HG03103 (cell line): ENCODE data around the gene PFKL.
A peak's percentile ranks its signal among the peaks of the same experiment; 100 is the strongest.
"Not testable (repeated sequence)": the region's sequence is repeated elsewhere in the genome, so short reads cannot be mapped to it uniquely, and the experiment has no call there.

Source experiments
- ATAC-seq: cut with Tn5 transposase; IDR thresholded peaks from one replicate; pipeline ENCODE4 v1.9.1; 2021; ENCODE audit warnings: low read depth; ENCODE audit not compliant: unreplicated experiment

PFKL gene

DNA sequence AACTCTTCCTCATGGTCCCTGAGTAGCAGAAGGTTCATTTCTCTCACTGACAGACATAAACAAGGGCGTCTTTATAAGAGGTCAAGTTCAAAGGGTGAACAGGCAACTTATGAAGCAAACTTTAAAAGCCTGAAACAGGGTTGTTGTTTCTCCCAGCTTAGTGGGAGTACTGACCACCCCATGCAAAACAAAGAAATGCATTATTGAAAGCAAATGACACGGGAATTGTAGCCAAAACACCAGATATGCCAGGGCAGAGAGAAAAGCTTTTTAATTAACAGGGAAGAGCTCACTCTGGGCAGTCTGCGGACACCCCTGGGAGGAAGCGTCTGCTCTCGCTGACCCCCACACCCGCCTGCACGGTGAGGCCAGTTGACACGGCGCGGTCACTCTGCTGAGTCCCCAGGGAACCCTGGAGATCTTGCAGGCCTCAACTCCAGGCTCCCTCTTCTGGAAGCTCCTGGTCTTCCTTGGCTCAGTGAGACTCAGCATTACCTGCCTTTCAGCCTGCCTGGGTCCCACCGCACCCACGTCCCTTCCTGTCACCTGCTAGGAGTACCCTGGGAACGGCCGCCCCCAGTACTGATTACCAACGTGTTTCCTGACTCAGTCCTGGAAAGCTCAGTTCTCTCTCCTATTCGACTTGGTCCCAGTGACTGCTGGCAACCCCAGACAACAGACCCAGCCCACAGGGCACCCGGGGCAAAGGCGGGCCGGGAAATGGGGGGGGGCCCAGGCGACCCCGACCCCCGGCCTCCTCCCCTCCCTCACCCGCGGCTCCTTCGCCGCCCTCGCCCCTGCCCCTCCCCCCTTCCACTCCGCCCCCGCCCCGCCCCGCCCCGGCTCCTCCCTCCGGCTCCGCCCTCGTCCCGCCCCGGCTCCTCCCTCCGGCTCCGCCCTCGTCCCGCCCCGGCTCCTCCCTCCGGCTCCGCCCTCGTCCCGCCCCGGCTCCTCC lies 38.4 kb downstream of the PFKL start:
- ATAC-seq: no peak

DNA sequence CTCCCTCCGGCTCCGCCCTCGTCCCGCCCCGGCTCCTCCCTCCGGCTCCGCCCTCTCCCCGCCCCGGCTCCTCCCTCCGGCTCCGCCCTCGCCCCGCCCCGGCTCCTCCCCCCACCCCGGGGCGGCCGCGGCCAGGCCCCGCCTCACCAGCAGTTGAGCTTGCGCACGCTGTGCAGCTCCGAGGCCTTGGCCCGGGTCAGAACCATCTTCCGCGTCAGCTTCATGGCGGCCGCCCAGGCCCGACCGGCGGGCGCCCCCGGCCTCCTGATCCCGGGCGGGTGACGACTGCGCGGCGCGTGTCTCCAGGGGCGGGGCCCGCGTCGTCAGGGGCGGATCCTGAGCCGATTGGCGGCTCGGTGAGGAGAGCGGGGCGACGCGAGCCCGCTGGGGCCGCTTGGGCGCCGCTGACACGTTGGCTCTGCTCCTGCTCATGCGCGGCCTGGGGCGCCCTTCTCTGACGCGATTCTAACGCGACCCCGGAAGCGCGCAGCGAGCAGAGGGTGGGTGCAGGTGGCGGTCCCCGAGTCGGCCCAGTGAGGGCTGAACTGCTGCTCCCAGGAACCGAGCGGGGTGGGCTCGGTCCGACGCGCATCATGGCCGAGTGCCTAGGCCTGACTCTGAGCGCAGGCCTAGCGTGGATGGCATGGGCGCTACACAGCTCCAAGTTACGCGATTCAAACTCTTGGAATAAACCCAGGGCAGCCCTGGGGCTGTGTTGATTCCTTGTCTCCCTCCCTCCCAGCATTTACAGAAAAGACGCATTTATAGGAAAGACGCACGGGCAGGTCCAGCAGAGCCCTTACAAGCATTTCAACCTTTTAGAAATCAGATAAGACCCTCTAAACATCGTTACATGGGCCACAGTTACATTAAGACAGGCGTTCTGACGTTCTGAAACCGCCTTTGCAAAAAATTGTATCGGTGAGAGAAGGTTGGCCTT lies 39.4 kb downstream of the PFKL start, which contains the start of gene CFAP410:
Gene CFAP410, minus strand, starts transcription at position 420 of the 940 bp plus-strand sequence. Its CDS starts 196 bp downstream, at position 224.
- peak; percentile 75 for ATAC-seq

DNA sequence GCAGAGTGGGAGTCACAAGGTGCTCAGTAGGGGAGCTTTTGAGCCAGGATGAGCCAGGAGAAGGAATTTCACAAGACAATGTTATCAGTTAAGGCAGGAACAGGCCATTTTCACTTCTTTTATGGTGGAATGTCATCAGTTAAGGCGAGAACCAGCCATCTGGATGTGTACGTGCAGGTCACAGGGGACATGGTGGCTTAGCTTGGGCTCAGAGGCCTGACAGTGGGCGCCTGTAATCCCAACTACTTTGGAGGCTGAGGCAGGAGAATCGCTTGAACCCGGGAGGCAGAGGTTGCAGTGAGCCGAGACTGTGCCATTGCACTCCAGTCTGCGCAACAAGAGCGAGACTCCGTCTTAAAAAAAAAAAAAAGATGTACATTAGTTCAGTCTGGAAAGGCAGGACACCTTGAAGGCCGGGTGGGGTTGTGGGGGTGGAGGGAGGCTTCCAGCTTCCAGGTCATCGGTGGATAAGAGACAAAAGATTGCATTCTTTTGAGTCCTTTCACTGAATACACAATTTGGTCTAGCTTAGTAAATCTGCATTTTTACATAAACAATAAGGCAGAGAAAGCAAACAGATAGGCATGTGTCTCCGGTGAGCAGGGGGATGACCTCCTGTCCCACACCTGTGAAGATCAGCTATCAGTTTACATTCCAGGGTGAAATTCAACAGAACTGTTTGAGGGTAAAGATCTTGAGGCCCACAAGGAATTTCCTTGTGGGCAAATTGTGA lies 42.0 kb downstream of the PFKL start:
- ATAC-seq: not testable (repeated sequence)

DNA sequence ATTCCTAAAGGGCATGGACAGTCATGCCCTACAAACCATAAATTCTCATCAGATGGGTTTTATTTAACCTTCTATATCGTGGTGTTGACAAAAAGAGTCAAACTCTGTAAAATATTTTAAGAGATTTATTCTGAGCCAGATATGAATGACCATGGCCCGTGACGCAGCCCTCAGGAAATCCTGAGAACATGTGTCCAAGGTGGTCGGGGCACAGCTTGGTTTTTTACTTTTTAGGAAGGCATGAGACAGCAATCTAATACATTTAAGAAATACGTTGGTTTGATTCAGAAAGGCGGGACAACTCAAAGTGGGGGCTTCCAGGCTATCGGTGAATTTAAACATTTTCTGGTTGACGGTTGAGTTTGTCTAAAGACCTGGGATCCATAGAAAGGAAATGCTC lies 43.1 kb downstream of the PFKL start:
- ATAC-seq: not testable (repeated sequence)

DNA sequence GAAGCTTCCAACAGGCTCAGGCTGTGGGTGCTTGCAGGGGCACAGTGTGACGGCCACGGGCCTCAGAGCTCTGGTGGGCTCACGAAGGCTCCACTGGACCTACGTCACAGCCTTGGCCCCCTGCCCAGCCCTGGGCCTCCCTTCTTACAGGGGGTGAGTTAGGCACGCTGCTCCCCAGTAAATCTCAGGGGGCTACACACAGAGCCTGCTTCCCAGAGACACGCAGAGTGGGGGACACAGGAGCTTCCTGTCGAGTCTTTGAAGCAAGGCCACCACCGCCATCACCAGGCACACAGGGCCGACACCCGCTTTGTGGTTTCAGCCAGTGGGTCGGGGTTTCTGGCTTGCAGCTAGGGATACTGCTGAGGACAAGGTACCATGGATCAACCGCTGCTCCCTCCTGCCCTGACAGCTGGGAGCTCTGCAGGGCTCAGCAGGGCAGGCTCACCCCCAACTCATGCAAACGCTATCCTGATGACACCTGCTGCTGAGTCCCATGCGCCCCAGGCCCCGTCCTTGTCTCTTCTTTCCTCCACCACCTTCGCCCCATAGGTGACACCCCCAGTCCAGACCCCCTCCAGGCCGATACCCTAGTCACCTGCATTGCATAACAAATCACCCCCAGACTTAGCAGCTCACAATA lies 44.8 kb downstream of the PFKL start:
- ATAC-seq: no peak

DNA sequence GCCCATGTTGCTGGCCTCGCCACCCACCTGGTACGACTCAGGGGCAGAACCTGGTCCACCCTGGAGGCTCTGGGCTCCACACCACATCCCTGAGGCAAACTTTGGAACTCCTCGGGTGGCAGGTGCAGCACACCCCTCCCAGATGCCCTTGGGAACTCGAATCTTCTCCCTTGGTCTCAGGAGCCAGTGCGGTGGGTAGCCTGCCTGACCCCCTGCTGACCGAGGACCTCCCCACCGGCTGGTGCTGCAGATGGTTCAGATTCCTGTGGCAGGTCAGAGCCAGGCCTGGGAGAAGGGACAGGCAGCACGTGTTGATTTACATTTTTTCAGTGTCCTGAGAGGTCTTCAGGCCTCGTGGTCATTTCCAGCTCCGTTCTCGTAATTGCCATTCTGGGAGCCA lies 45.6 kb downstream of the PFKL start:
- no peak for ATAC-seq

DNA sequence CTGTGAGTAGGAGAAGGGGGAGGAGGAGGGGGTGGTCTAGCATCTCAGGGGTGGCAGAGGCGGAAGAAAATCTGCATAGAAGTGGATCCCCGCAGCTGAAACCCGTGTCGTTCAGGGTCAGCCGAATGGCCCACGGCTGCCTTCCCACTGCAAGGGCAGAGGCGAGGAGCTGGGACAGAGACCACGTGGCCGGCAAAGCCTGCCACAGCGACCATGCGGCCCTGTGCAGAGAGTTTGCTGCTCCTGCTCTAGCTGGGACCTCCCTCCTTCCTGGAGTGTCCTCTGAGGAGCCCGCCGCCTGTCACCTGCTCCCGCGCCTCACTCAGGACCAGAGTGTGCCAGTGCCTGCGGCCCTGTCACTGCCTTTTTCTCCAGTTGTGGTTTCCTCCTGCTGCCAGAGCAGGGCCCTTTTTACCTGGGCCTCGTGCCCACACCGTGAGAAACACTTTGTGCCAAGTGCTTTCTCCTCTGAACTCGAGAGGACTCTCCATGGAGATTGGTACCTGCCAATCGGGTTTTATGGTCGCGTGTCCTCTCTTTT lies 48.1 kb downstream of the PFKL start:
- ATAC-seq: no peak

DNA sequence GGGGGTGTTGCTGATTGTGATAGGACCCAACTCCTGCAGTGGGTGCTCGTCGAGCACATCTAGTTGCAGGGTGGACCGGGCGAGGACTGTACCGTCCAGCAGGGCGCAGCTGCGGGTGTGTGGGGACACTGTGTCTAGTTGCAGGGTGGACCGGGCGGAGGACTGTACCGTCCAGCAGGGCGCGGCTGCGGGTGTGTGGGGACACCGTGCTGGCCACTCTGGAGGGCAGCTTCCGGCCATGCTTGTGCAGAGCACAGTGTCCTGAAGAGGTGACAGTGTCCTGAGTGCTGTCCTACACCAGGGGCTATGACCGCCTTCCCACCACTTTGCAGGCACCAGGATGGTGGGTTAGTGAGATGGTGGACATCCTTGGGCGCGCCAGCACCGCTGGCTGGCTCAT lies 49.0 kb downstream of the PFKL start:
- ATAC-seq: no peak

DNA sequence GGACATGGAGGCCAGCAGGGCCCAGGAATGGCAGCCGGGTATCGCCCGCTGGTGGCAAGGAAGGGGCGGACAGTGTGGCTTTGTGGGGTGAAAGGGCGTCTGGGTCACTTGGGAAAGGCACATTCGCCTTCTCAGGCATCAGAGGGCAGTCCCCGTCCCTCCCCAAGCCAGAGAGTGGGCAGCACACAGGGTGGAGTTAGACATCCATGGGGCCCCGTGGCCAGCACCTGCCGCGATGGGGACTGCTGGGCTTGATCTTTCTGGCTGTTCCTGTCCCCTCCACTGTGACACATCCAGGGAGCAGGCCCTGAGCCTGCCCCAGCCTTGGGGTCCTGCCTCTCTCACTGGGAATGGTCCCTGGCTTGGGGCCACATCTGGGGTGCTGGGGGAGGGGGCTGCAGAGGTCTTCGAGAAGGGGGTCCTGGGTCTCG lies 49.6 kb downstream of the PFKL start:
- ATAC-seq: no peak

DNA sequence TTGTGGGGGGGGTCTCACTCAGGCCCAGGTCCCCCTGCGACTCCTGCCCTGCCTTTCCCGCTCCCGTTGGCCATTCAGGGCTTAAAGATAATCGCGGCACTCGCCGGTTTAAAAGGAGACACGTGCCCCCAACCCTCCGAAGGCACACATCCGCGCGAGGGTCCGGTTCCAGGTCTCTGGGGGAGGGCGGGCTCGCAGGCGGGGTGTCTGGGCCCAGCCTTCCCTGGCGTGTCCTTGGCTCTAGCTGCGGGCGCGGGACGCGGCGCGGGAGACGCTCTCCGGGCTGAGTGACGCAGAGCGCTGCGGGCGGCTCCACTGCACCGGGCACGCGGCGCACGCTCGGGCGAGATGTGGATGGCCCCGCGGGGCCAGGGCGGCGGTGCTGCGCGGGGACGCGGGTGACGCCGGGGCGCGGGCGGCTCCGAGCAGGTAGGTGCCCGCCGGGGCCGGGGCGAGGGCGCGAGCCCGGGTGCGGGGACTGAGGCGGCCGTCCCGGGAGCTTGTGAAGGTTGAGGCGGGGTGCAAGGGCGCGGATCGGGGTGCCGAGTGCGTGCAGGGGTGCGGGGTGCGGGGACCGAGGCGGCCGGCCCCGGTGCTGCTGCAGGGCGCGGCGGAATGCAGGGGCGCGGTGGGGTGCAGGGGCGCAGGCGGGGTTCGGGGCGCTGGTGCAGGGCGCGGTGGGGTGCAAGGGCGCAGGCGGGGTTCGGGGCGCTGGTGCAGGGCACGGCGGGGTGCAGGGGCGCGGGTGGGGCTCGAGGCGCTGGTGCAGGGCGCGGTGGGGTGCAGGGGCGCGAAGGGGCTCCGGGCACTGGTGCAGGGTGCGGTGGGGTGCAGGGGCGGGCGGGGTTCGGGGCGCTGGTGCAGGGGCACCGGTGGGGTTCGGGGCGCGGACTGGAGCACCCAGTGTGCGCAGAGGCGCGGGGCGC lies 50.3 kb downstream of the PFKL start:
- ATAC-seq: no peak

DNA sequence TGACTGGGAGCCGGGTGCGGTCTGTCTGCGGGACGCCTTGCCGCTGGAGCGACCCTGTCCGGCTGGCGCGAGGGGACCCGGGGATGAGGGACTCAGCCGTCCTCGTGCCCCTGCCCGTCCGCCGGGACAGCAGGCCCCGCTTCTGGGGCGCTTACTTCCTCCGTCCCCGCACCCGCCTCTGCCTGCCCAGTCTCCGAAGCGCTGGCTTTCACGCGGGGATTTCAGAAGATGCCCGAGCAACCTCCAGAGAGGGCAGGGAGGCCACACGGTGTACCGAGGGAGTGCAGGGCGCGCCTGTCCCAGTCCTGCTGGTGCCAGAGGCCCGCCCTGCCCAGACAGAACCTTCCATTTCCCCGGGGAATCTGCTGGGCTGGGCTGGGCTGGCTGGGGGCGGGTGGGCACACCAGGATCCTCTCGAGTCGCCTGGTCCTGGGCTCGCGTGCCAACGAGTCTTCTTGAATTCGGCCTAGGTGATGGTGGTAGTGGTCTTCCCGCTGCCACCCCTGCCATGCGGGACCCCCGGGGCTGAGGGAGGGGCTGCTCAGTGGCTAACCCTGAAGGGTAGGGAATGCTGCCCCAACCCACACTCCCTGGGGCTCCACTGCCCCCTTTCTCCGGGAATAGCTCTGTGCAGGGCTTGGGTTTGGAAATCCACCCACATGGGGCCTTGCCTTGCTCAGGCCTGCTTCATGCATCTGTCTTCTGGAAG lies 51.1 kb downstream of the PFKL start:
- ATAC-seq: no peak

DNA sequence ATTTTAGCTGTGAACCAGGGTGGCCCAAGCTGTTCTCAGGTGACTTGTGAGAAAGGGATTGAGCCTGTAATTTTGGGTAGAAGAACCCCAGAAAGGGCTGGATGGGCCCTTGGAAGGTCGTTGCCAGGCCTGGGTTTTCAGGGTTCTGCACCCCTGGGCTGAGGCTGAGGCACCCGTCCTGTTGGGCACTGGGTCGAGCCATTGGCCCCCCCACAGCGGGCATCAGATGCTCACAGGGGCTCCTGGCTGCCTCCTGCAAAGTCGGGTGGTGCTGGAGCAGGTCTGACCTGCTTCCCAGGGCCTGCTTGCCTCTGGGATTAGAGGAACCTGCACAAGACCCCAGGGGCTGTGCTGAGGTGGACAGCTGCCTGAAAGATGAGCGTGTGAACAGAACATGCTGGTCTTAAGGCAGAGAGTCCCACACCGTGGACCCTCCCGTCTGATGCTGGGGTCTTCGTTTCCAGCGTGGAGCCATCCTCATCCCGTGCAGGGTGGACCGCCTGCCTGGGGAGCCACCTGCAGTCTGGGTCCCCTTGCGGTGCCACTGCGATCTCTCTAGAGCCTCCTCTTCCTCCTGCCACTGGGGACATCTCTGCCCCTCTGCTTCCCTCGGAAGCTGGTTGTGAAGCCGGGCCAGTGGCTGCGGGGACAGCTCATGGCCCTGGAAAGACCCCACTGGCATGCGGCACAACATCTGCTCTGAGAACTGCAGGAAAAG lies 51.8 kb downstream of the PFKL start:
- ATAC-seq: no peak

DNA sequence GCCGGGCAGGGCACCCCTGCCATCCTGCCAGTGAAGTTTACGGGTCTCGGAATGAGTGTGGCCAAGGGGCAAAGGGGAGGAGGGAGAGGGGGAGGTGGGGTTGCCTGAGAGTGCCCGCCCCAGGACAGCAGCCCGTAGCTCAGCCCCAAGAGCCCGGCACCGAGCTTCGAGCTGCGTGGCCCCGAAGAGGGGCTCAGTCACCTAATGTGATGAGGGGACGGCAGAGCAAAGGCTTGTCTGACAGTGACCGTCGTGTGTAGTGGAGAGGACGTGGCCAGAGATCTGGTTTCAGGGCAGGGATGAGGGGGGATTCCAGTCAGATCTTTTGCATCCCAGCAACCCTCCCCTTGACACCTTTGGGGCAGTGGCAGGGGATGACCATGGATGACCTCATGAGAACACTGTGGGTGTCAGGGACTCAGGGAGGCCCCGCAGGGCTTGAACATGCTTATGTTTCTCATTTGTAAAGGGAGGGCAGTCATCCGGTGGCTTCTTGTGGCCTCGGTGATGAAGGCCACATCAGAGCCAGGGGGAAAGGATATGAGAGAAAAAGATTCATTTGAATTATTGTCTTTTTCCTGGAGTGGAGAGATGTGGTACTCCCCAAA lies 52.5 kb downstream of the PFKL start:
- ATAC-seq: no peak

DNA sequence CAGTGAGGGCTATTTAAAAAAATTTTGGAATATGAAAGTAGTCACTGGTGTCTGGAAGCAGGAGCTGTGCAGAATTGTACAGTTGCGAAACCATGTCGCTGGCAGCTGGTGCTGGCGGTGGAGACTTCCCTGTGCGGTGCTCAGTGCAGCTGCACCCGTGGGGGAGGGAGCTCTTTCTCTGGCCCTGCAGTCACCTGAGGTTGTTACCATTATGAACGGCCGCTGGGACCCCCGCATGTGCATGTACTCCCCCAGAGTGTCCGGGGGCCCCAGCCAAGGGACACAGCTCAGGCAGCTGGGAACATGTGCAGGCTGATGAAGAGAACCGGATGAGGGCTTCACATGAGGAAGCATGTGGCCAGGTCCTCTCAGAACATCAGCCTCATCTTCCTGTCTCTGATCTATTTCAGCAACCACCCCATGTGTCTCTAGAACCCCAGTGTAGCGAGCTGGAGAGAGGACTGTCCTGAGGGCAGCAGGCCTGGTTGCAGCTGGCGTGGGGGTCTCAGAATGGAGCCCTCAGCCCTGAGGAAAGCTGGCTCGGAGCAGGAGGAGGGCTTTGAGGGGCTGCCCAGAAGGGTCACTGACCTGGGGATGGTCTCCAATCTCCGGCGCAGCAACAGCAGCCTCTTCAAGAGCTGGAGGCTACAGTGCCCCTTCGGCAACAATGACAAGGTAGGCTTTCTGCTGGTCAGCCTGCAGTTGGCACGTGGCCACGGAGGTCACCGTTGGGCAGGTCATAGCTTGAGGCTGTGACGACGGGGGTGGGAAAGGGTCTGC lies 53.5 kb downstream of the PFKL start, which contains the start of gene TRPM2:
Gene TRPM2, plus strand, starts transcription at position 431 of the 780 bp plus-strand sequence. Its CDS starts 80 bp downstream, at position 511.
- no peak for ATAC-seq

DNA sequence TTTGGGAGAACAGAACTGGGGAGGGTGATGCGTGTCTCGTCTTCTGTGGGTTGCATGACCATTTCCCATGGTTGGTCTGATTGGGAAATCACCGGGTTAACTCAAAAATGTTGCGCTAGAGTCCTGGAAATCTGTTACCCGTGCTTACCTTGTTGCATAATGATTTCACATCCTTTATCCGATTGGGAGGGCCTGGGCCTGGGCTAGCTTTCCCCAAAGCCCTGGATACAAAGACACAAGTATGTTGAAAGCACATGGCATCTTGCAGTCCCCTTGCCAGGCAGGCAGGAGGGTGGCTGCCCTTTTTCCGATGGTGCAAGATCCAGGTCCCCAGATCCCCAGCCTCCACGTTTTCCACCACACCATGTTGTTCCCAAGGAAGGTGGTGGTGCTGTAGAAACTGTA lies 54.1 kb downstream of the PFKL start:
- no peak for ATAC-seq
